ENCODE results near the gene CNTN1.

- TF ChIP-seq EZH2 (IDR thresholded peaks at IDR 0.05; ENCODE audit: borderline replicate concordance, low read depth, low read length, severe bottlenecking): no peak
- TF ChIP-seq, protein P1, sequence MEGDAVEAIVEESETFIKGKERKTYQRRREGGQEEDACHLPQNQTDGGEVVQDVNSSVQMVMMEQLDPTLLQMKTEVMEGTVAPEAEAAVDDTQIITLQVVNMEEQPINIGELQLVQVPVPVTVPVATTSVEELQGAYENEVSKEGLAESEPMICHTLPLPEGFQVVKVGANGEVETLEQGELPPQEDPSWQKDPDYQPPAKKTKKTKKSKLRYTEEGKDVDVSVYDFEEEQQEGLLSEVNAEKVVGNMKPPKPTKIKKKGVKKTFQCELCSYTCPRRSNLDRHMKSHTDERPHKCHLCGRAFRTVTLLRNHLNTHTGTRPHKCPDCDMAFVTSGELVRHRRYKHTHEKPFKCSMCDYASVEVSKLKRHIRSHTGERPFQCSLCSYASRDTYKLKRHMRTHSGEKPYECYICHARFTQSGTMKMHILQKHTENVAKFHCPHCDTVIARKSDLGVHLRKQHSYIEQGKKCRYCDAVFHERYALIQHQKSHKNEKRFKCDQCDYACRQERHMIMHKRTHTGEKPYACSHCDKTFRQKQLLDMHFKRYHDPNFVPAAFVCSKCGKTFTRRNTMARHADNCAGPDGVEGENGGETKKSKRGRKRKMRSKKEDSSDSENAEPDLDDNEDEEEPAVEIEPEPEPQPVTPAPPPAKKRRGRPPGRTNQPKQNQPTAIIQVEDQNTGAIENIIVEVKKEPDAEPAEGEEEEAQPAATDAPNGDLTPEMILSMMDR (IDR thresholded peaks at IDR 0.05; ENCODE audit: borderline replicate concordance, extremely low read depth, low read length, poor library complexity, severe bottlenecking): no peak
Measured at GRCh38 chr12:41103614-41104013, 411.4 kb downstream of the CNTN1 start.

Measured in DND-41 (cell line).